ENCODE results near the gene ST7.

Gene ST7

DNA sequence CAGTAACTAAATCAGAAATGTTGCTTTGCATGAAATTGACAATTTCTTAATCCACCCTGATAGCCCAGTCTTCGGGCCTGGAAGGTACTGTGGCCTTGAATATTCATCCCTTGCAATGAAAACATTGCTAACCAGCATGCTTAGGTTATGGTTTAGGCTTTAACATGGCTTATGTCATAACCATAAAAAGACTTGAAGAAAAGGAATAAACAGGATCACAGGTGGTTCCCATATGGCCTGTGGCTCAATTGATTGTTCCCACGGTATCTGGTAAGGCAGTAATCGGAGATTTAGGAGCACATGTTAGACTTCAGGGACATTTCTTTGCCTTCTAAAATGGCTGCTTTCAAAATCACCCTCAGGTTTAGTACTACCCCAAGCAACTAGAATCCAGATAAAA lies 139.5 kb downstream of the ST7 start:
- DNase-seq (ENCODE audit: low read depth, low spot score) = peak; percentile 12
- ChIA-PET CTCF (interaction anchor here (1.2 kb wide), 1 partner anchor 8 kb away, joined by 3 read pairs; no protein-coding TSS in a partner anchor), POLR2A (no interaction called here)
- TF ChIP-seq, protein P1, sequence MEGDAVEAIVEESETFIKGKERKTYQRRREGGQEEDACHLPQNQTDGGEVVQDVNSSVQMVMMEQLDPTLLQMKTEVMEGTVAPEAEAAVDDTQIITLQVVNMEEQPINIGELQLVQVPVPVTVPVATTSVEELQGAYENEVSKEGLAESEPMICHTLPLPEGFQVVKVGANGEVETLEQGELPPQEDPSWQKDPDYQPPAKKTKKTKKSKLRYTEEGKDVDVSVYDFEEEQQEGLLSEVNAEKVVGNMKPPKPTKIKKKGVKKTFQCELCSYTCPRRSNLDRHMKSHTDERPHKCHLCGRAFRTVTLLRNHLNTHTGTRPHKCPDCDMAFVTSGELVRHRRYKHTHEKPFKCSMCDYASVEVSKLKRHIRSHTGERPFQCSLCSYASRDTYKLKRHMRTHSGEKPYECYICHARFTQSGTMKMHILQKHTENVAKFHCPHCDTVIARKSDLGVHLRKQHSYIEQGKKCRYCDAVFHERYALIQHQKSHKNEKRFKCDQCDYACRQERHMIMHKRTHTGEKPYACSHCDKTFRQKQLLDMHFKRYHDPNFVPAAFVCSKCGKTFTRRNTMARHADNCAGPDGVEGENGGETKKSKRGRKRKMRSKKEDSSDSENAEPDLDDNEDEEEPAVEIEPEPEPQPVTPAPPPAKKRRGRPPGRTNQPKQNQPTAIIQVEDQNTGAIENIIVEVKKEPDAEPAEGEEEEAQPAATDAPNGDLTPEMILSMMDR (IDR thresholded peaks at IDR 0.05; ENCODE audit: insufficient read depth, low read length, missing control alignments) = no peak
- H3K4me3 ChIP-seq (ENCODE audit: low read depth, low read length) = no peak overlapping the region

GRCh38 chr7:117094457-117094856 lies 141.2 kb downstream of the ST7 start:
- ChIA-PET POLR2A (no interaction called here), CTCF (no interaction called here)
- H3K4me3 ChIP-seq (ENCODE audit: low read depth, low read length) = no peak overlapping the region
- TF ChIP-seq, protein P1 (IDR thresholded peaks at IDR 0.05; ENCODE audit: insufficient read depth, low read length, missing control alignments) = no peak
- no peak for DNase-seq (ENCODE audit: low read depth, low spot score)

DNA sequence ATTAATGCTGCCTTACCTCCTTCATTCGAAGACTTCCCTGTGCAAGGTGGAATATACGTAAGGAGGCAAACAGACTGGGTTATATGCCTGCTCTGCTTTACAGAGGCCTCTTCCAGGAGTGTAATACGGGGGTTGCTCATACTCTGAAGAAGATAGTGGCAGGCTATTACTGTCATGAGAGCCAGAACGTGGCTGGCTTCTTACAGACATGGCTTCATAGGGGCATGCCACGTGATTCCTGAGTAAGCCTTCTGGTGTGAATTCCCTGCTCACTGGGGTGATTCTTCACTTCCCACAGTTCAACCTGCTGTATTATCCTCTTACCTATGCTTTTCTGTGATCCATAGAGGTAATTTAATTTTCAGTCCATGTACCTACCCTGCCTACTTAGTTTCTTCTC lies 141.8 kb downstream of the ST7 start:
- ChIA-PET POLR2A (no interaction called here), CTCF (no interaction called here)
- no peak for DNase-seq (ENCODE audit: low read depth, low spot score)
- TF ChIP-seq, protein P1 (IDR thresholded peaks at IDR 0.05; ENCODE audit: insufficient read depth, low read length, missing control alignments) = no peak
- no peak overlapping the region for H3K4me3 ChIP-seq (ENCODE audit: low read depth, low read length)

GRCh38 chr7:117096330-117096729 lies 143.0 kb downstream of the ST7 start:
- ChIA-PET CTCF (no interaction called here), POLR2A (no interaction called here)
- TF ChIP-seq, protein P1 (IDR thresholded peaks at IDR 0.05; ENCODE audit: insufficient read depth, low read length, missing control alignments) = no peak

GRCh38 chr7:117096942-117097341 lies 143.6 kb downstream of the ST7 start:
- ChIA-PET POLR2A (no interaction called here), CTCF (no interaction called here)
- DNase-seq (ENCODE audit: low read depth, low spot score) = no peak
- H3K4me3 ChIP-seq (ENCODE audit: low read depth, low read length) = no peak overlapping the region
- TF ChIP-seq, protein P1 (IDR thresholded peaks at IDR 0.05; ENCODE audit: insufficient read depth, low read length, missing control alignments) = no peak

More at GRCh38 chr7:117096330-117096729, 143.0 kb downstream of the ST7 start:
- no peak for DNase-seq (ENCODE audit: low read depth, low spot score)
- no peak overlapping the region for H3K4me3 ChIP-seq (ENCODE audit: low read depth, low read length)

DNA sequence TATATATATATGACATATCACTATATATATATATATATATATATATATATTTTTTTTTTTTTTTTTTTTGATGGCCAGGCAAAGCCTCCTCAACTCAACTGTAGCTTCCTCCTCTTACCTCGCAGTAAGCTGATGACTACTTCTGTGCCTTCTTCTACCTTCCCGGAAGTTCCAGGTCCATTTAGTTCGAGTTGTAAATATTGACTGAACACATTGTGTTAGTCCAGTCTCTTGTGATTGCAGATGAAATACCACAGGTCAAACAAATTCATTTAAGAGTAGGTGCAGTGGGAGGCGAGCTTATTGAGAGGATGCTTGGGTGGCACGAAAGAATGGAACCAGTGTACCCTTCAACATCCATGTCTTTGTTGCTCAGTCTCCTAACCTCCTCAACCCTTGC lies 144.6 kb downstream of the ST7 start:
- H3K4me3 ChIP-seq (ENCODE audit: low read depth, low read length) = no peak overlapping the region
- CTCF ChIA-PET = interaction anchor here (1.5 to 2.4 kb wide), 2 partner anchors 9 to 28 kb away, joined by 3 to 10 read pairs; no protein-coding TSS in a partner anchor
- POLR2A ChIA-PET = interaction anchor here (1.0 kb wide), 1 partner anchor 144 kb away, joined by 4 read pairs; no protein-coding TSS in a partner anchor
- TF ChIP-seq, protein P1 (IDR thresholded peaks at IDR 0.05; ENCODE audit: insufficient read depth, low read length, missing control alignments) = no peak
- no peak for DNase-seq (ENCODE audit: low read depth, low spot score)
